Activated T-cell treated with anti-CD3 and anti-CD28 coated beads for 48 hours (primary cell): Measurements from ENCODE around the gene SERPINA7.
"Not testable (repeated sequence)": the region's sequence is repeated elsewhere in the genome, so short reads cannot be mapped to it uniquely, and the experiment has no call there.

ENCODE experiments used
- DNase-seq: peaks from one replicate; pipeline ENCODE4 v3.0.0-alpha.2; 2020; ENCODE audit warnings: low read depth

The SERPINA7 gene, protein sequence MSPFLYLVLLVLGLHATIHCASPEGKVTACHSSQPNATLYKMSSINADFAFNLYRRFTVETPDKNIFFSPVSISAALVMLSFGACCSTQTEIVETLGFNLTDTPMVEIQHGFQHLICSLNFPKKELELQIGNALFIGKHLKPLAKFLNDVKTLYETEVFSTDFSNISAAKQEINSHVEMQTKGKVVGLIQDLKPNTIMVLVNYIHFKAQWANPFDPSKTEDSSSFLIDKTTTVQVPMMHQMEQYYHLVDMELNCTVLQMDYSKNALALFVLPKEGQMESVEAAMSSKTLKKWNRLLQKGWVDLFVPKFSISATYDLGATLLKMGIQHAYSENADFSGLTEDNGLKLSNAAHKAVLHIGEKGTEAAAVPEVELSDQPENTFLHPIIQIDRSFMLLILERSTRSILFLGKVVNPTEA

DNA sequence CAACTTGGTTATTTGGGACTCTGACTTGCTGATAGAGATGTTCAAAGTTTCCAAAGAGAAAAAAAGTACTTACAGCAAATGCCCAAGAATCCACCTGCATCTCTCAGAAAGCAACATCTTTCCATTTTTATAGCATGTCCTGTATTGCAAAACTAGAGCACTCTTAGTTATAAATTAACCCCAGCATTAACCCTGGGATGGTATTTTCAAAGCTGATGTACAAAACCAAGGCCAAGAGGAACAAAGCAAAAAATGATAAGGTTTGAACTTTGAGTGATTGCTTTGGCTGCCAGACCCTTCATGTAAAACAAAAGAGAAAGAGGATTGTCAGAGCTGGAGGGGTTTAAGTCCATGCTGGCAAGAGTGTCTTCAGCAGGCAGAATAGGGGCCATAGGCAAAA, at the start of gene SERPINA7:
SERPINA7 (minus strand) TSS at position 103 of the 400 bp plus-strand sequence. CDS start 1,669 bp downstream, outside the sequence.
- DNase-seq: no peak

GRCh38 chrX:106069048-106069447, 30.5 kb upstream of the SERPINA7 start:
- DNase-seq: no peak

DNA sequence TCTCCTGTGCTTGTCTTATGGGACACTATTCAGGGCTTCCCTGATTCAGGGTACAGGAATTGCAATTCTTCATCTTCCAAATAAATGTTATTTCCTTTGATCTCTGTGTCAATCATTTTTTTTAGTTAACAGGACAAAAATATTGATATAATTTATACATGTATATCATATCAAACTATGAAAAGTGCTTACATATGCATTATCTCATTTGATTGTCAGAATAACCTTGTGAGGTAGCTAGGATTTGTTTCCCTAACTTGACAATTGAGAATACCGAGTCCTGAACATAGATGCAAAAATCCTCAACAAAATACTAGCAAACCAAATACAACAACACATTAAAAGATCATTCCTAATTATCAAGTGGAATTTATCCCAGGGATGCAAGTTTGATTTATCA, 11.5 kb upstream of the SERPINA7 start:
- DNase-seq: no peak

GRCh38 chrX:106042296-106042695, 3.8 kb upstream of the SERPINA7 start:
- no peak for DNase-seq

GRCh38 chrX:106040861-106041260, 2.3 kb upstream of the SERPINA7 start:
- no peak for DNase-seq

DNA sequence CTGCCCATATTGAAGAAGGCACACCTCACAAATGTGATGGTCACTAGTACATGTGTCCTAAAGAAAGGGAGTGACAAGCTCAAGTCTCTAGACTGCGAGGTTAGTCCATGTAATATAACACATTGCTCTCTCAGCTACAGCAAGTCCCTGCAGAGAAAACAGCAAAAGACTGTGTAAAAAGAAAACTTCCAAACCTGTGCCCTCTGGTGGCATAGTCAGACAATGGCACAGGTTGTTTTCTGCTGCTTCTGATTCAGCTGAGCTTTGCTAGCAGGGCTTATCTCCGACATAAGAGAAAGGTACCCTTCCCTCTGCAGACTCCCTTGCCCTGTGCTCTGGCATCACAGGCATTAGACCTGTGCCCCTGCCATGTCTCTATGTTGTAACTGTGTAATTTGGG, 1.4 kb upstream of the SERPINA7 start:
- no peak for DNase-seq

GRCh38 chrX:106037835-106038473, 573 bp downstream of the SERPINA7 start:
- DNase-seq: no peak

GRCh38 chrX:106036716-106037115, 1.8 kb downstream of the SERPINA7 start:
- DNase-seq: no peak

DNA sequence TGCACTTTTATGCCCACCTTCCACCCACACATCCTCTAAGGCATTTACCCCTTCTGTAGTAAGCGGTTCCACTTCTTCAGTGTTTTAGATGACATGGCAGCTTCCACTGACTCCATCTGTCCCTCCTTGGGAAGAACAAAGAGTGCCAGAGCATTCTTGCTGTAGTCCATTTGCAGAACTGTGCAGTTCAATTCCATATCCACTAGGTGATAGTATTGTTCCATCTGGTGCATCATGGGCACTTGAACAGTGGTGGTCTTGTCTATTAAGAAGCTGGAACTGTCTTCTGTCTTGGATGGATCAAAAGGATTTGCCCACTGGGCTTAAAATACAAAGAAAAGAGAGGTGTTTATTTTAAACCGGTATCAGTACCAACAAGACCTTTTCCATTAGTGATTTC, 3.5 kb downstream of the SERPINA7 start:
- no peak for DNase-seq

DNA sequence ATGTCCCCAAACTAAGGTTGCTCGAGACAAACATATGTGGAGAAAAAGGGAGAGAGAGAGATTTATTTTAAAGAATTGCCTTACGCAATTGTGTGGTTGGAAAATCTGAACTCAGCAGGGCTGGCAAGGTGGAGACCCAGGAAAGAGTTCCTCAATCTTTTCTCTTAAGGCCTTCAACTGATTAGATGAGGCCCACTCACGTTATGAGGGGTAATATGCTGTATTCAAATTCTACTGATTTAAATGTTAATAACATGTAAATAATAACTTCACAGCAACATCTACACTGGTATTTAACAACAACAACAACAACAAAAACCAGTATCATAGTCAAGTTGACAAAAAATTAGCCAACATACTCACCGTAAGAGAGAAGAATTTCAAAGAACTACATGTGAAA, 14.6 kb downstream of the SERPINA7 start:
- DNase-seq: no peak

GRCh38 chrX:106022238-106022637, 16.3 kb downstream of the SERPINA7 start:
- no peak for DNase-seq

- no peak for DNase-seq
Observed at GRCh38 chrX:106014119-106014775, 24.3 kb downstream of the SERPINA7 start.

DNA sequence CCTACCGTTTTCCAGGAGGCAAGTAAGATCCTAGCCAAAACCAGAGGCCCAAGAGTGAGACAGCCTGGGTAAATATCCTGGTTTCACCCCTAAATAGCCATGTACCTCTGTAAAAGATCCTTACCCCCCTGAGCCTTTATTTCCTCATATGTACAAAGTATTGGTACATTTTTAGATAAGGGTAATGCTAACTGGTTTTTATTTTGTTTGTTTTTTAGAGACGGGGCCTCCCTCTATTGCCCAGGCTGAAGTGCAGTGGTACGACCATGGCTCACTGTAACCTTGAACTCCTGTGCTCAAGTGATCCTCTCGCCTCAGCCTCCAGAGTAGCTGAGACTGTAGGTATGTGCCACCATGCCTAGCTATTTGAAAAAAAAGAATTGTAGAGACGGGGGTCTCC, 29.4 kb downstream of the SERPINA7 start:
- DNase-seq: no peak

DNA sequence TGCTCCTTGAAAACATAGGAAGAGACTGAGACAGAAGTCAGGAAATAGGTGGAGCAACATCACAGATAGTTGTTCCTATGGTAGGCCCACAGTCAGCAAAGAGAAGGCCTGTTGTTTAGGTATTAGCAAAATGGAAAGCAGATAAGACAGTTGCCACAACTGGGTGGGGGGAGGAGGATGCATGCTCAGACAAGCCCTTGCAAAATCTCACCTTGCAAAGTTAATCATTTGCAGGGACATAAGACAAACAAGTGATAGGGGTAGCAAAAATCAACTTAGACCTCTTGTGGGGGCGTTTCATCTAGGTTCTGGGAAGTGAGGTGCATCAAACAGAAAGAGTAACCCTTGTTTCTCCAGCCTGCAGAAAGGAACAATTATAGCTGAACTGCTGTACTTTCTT, 30.7 kb downstream of the SERPINA7 start:
- DNase-seq: no peak

GRCh38 chrX:106005684-106006083, 32.8 kb downstream of the SERPINA7 start:
- DNase-seq: no peak

- not testable (repeated sequence) for DNase-seq
Observed at GRCh38 chrX:106000609-106001008, 37.9 kb downstream of the SERPINA7 start.

DNA sequence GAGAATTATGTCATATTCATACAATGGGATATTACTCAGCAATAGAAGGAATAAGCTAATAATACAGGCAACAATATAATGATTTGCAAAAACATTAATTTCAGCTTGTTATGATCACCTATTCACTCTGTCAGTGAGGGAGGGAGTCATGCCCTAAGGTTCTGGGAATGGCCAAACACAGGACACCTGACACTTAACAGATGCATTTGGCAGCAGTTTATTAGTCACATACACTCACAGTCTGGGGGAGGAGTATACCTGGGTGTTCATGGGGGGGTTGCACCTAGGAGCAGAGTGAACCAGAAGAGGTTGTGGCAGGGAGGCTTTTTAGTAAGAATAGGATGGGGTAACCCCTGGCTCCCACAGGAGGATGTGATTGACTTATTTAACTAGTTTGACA, 38.3 kb downstream of the SERPINA7 start:
- DNase-seq: no peak

DNA sequence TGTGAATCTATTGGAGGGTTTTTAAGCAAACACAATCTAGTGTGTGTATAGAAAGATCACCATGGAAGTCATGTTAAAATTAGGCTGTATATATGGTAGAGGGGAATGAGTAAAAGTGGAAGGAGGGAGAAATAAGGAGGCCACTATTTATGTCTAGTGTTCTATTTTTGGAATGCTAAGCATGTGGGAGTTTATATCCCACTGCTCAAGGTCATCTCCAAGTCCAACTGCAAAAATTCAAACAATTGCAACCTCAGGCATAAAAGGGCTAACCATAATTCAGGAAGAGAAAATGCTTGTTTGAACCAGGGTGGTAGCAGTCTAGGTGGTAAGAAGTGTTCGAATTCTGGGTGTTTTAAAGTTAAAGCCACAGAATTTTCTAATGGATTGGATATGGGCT, 39.2 kb downstream of the SERPINA7 start:
- no peak for DNase-seq

GRCh38 chrX:105988487-105988886, 50.0 kb downstream of the SERPINA7 start:
- DNase-seq: not testable (repeated sequence)
